HFF-Myc (cell line): ENCODE results near the gene ARHGEF4.

Experiments
- DNase-seq: peaks from one replicate; pipeline ENCODE4 v3.0.0-alpha.2; 2011; ENCODE audit warnings: low read depth; ENCODE audit errors: extremely low read depth
- H3K4me3 ChIP-seq: replicated peaks from 2 replicates; pipeline ENCODE4 v1.5.1; 2011; ENCODE audit warnings: low read depth, mild to moderate bottlenecking, control low read depth, low read length
- TF ChIP-seq, protein P1 (sequence below): IDR thresholded peaks from 2 replicates; pipeline ENCODE4 v1.5.1; 2012; ENCODE audit warnings: mild to moderate bottlenecking, low read depth, low read length, control low read depth; ENCODE audit errors: missing control alignments

The ARHGEF4 gene

DNA sequence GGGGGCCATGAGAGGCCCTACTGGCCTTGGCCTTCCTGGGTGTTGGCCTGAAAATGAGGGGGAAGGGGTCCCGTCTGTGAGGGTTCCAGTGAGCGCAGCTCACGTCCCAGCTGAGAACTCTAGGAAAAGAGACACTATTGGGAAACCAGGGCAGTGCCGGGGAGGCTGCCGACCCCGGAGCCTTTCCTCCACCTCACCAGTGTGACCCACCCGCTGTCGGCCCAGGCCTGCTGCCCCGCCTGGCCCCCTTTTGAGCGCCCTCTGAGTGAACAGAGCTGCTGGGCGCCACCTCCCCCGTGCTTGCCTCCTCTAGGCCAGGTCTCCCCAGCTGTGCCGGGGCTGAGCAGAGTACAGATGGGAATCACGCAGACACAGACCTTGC, 17.5 kb upstream of the ARHGEF4 start:
- DNase-seq: no peak
- no peak overlapping the region for H3K4me3 ChIP-seq
- TF ChIP-seq, protein P1, sequence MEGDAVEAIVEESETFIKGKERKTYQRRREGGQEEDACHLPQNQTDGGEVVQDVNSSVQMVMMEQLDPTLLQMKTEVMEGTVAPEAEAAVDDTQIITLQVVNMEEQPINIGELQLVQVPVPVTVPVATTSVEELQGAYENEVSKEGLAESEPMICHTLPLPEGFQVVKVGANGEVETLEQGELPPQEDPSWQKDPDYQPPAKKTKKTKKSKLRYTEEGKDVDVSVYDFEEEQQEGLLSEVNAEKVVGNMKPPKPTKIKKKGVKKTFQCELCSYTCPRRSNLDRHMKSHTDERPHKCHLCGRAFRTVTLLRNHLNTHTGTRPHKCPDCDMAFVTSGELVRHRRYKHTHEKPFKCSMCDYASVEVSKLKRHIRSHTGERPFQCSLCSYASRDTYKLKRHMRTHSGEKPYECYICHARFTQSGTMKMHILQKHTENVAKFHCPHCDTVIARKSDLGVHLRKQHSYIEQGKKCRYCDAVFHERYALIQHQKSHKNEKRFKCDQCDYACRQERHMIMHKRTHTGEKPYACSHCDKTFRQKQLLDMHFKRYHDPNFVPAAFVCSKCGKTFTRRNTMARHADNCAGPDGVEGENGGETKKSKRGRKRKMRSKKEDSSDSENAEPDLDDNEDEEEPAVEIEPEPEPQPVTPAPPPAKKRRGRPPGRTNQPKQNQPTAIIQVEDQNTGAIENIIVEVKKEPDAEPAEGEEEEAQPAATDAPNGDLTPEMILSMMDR: no peak

- DNase-seq: no peak
- H3K4me3 ChIP-seq: no peak overlapping the region
- TF ChIP-seq, protein P1: no peak
Measured at GRCh38 chr2:130819608-130820278, 17.0 kb upstream of the ARHGEF4 start.

DNA sequence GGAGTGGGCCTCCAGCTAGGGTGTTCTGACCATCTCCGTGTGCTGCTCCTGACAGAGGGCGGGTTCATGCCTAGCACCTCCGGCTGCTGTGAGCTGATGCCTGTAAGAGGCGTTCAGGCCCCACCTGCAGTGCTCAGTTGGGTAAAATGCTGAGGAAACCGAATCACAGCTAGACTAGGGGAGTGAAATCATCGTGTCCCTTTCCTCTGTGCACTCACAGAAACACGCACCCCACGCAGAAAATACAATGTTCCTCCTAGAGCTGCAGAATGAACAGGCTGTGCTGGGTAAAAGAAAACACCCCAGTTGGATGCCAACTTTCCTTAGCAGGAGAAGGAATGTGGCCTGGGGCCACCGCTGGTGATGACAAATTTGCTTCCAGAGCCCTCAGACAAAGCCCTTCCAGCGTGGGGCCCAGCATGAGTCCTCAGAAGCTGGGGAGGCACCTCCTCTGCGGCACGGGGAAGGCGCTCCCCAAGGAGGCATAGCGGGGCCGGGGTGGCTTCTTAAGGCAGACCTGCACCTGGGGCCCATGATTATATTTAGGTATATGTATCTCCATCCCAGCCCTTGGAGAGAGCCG, 16.3 kb upstream of the ARHGEF4 start:
- TF ChIP-seq, protein P1: no peak
- no peak for DNase-seq

GRCh38 chr2:130821867-130822266, 14.8 kb upstream of the ARHGEF4 start:
- TF ChIP-seq, protein P1: no peak
- no peak overlapping the region for H3K4me3 ChIP-seq
- no peak for DNase-seq

More for the DNA sequence above, 16.3 kb upstream of the ARHGEF4 start:
- no peak overlapping the region for H3K4me3 ChIP-seq

DNA sequence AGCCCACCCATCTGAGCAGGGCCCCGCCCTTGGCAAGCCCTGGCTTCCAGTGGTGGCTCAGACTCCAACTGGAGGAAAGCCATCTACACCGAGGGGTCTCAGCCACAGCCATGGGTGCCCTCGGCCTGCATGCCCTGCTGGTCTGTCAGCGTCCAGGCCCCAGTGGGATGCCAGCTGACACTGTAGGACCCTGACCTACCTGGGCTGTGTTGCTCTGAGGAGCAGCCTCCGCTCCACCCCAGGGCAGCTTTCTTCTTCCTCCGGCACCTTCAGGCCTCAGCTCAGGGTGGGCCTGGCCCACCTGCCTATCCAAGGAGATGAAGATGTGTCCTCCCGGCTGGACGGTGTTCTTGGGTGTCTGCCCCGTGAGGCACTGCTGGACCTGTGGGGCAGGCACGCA, 13.9 kb upstream of the ARHGEF4 start:
- DNase-seq: no peak
- TF ChIP-seq, protein P1: no peak
- H3K4me3 ChIP-seq: no peak overlapping the region

- no peak overlapping the region for H3K4me3 ChIP-seq
- TF ChIP-seq, protein P1: no peak
- no peak for DNase-seq
Measured at GRCh38 chr2:130823171-130823885, 13.4 kb upstream of the ARHGEF4 start.
